WTC11 (cell line): ENCODE measurements around the gene CAMSAP1. TPM values are rescaled to one million over a fixed set of nuclear protein-coding genes. Genes with fewer than 3 reads are reported as not detected.

Experiments
- AR ChIP-seq: fragments of 250-450 bp; sonication (Bioruptor Pico); IDR thresholded peaks from 2 replicates; pipeline ENCODE4 v1.9.0; 2021; ENCODE audit warnings: mild to moderate bottlenecking
- CBFB ChIP-seq: sonication (generic); formaldehyde crosslinking; IDR thresholded peaks from 2 replicates; pipeline ENCODE4 v1.8.1; 2022; ENCODE audit warnings: mild to moderate bottlenecking, low read depth, missing genetic modification reagents
- ELF4 ChIP-seq: sonication (generic); formaldehyde crosslinking; IDR thresholded peaks from 2 replicates; pipeline ENCODE4 v1.8.1; 2022; ENCODE audit warnings: low read depth, mild to moderate bottlenecking, moderate library complexity, missing genetic modification reagents
- FOXK1 ChIP-seq: sonication (generic); formaldehyde crosslinking; IDR thresholded peaks from 2 replicates; pipeline ENCODE4 v1.8.0; 2022; ENCODE audit warnings: mild to moderate bottlenecking, moderate library complexity, missing genetic modification reagents
- GTF2I ChIP-seq: fragments of 250-450 bp; sonication (Bioruptor Pico); conservative IDR thresholded peaks from 2 replicates; pipeline ENCODE4 v1.4.0; 2021; ENCODE audit warnings: mild to moderate bottlenecking
- KAT7 ChIP-seq: sonication (generic); formaldehyde crosslinking; IDR thresholded peaks from 2 replicates; pipeline ENCODE4 v1.8.1; 2023; ENCODE audit warnings: missing genetic modification reagents, mild to moderate bottlenecking, borderline replicate concordance
- MYBL2 ChIP-seq: sonication (generic); formaldehyde crosslinking; IDR thresholded peaks from 2 replicates; pipeline ENCODE4 v1.8.1; 2023; ENCODE audit warnings: mild to moderate bottlenecking, moderate library complexity, missing genetic modification reagents
- NR1H2 ChIP-seq: sonication (generic); formaldehyde crosslinking; IDR thresholded peaks from 2 replicates; pipeline ENCODE4 v1.9.0; 2021; ENCODE audit warnings: mild to moderate bottlenecking, moderate library complexity, missing genetic modification reagents
- NR2C2 ChIP-seq: sonication (generic); formaldehyde crosslinking; IDR thresholded peaks from 2 replicates; pipeline ENCODE4 v1.8.0; 2022; ENCODE audit warnings: mild to moderate bottlenecking, missing genetic modification reagents
- PRDM15 ChIP-seq: sonication (generic); formaldehyde crosslinking; IDR thresholded peaks from 2 replicates; pipeline ENCODE4 v1.8.0; 2022; ENCODE audit warnings: missing genetic modification reagents
- SP1 ChIP-seq: sonication (generic); formaldehyde crosslinking; conservative IDR thresholded peaks from 2 replicates; pipeline ENCODE4 v1.8.1; 2022; ENCODE audit warnings: missing genetic modification reagents
- TEAD4 ChIP-seq: sonication (generic); formaldehyde crosslinking; IDR thresholded peaks from 2 replicates; pipeline ENCODE4 v1.8.0; 2022; ENCODE audit warnings: mild to moderate bottlenecking, missing genetic modification reagents
- ZBTB21 ChIP-seq: sonication (generic); formaldehyde crosslinking; IDR thresholded peaks from 2 replicates; pipeline ENCODE4 v1.8.1; 2023; ENCODE audit warnings: mild to moderate bottlenecking, missing genetic modification reagents, borderline replicate concordance
- ZNF138 ChIP-seq: sonication (generic); formaldehyde crosslinking; conservative IDR thresholded peaks from 2 replicates; pipeline ENCODE4 v1.8.1; 2022; ENCODE audit warnings: mild to moderate bottlenecking, moderate library complexity, missing genetic modification reagents
- ZNF281 ChIP-seq: sonication (generic); formaldehyde crosslinking; IDR thresholded peaks from 2 replicates; pipeline ENCODE4 v1.8.0; 2023; ENCODE audit warnings: mild to moderate bottlenecking, missing genetic modification reagents
- total RNA-seq: library from RNA; stranded (reverse); gene quantifications from 3 replicates; pipeline ENCODE4 v1.2.3, GENCODE V29; 2021
- TF ChIP-seq, protein P1 (sequence below): sonication (generic); formaldehyde crosslinking; IDR thresholded peaks from 2 replicates; pipeline ENCODE4 v1.8.0; 2022; ENCODE audit warnings: mild to moderate bottlenecking, missing genetic modification reagents
- TF ChIP-seq, protein P2 (sequence below): sonication (generic); formaldehyde crosslinking; IDR thresholded peaks from 2 replicates; pipeline ENCODE4 v1.8.1; 2022; ENCODE audit warnings: mild to moderate bottlenecking, missing genetic modification reagents, moderate library complexity, borderline replicate concordance
- TF ChIP-seq, protein P3 (sequence below): sonication (generic); formaldehyde crosslinking; IDR thresholded peaks from 2 replicates; pipeline ENCODE4 v1.8.1; 2023; ENCODE audit warnings: mild to moderate bottlenecking, missing genetic modification reagents, borderline replicate concordance
- TF ChIP-seq, protein P4 (sequence below): sonication (generic); formaldehyde crosslinking; IDR thresholded peaks from 2 replicates; pipeline ENCODE4 v1.8.1; 2023; ENCODE audit warnings: mild to moderate bottlenecking, moderate library complexity, missing genetic modification reagents
- TF ChIP-seq, protein P5 (sequence below): sonication (generic); formaldehyde crosslinking; IDR thresholded peaks from 2 replicates; pipeline ENCODE4 v1.8.1; 2022; ENCODE audit warnings: low read depth, missing genetic modification reagents, borderline replicate concordance

CAMSAP1 gene
- total RNA-seq, 1 experiment from 2014 or later: 40.5 TPM

- TF ChIP-seq, protein P1, sequence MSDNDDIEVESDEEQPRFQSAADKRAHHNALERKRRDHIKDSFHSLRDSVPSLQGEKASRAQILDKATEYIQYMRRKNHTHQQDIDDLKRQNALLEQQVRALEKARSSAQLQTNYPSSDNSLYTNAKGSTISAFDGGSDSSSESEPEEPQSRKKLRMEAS: no peak
- TF ChIP-seq MYBL2 (CRISPR knock-in tag) (0 out of 2 replicates have a peak, but pooled peaks have one; percentile 21), FOXK1 (CRISPR knock-in tag) (peak; percentile 63; the same call in 1 of the 2 replicates), ZBTB21 (CRISPR knock-in tag) (peak; percentile 30; the same call in 1 of the 2 replicates), KAT7 (CRISPR knock-in tag) (no peak), NR2C2 (CRISPR knock-in tag) (no peak), PRDM15 (CRISPR knock-in tag) (no peak), ELF4 (CRISPR knock-in tag) (0 out of 2 replicates have a peak, but pooled peaks have one; percentile 57), SP1 (CRISPR knock-in tag) (peak; percentile 68), GTF2I (CRISPR knock-in tag) (no peak), ZNF281 (CRISPR knock-in tag) (no peak), NR1H2 (no peak), CBFB (0 out of 2 replicates have a peak, but pooled peaks have one; percentile 52), ZNF138 (CRISPR knock-in tag) (no peak), AR (no peak), TEAD4 (CRISPR knock-in tag) (no peak)
- TF ChIP-seq, protein P2, sequence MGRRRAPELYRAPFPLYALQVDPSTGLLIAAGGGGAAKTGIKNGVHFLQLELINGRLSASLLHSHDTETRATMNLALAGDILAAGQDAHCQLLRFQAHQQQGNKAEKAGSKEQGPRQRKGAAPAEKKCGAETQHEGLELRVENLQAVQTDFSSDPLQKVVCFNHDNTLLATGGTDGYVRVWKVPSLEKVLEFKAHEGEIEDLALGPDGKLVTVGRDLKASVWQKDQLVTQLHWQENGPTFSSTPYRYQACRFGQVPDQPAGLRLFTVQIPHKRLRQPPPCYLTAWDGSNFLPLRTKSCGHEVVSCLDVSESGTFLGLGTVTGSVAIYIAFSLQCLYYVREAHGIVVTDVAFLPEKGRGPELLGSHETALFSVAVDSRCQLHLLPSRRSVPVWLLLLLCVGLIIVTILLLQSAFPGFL: no peak
- TF ChIP-seq, protein P3, sequence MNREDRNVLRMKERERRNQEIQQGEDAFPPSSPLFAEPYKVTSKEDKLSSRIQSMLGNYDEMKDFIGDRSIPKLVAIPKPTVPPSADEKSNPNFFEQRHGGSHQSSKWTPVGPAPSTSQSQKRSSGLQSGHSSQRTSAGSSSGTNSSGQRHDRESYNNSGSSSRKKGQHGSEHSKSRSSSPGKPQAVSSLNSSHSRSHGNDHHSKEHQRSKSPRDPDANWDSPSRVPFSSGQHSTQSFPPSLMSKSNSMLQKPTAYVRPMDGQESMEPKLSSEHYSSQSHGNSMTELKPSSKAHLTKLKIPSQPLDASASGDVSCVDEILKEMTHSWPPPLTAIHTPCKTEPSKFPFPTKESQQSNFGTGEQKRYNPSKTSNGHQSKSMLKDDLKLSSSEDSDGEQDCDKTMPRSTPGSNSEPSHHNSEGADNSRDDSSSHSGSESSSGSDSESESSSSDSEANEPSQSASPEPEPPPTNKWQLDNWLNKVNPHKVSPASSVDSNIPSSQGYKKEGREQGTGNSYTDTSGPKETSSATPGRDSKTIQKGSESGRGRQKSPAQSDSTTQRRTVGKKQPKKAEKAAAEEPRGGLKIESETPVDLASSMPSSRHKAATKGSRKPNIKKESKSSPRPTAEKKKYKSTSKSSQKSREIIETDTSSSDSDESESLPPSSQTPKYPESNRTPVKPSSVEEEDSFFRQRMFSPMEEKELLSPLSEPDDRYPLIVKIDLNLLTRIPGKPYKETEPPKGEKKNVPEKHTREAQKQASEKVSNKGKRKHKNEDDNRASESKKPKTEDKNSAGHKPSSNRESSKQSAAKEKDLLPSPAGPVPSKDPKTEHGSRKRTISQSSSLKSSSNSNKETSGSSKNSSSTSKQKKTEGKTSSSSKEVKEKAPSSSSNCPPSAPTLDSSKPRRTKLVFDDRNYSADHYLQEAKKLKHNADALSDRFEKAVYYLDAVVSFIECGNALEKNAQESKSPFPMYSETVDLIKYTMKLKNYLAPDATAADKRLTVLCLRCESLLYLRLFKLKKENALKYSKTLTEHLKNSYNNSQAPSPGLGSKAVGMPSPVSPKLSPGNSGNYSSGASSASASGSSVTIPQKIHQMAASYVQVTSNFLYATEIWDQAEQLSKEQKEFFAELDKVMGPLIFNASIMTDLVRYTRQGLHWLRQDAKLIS (CRISPR knock-in tag): no peak
- TF ChIP-seq, protein P4, sequence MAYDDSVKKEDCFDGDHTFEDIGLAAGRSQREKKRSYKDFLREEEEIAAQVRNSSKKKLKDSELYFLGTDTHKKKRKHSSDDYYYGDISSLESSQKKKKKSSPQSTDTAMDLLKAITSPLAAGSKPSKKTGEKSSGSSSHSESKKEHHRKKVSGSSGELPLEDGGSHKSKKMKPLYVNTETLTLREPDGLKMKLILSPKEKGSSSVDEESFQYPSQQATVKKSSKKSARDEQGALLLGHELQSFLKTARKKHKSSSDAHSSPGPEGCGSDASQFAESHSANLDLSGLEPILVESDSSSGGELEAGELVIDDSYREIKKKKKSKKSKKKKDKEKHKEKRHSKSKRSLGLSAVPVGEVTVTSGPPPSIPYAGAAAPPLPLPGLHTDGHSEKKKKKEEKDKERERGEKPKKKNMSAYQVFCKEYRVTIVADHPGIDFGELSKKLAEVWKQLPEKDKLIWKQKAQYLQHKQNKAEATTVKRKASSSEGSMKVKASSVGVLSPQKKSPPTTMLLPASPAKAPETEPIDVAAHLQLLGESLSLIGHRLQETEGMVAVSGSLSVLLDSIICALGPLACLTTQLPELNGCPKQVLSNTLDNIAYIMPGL (CRISPR knock-in tag): no peak; the same call in 1 of the 2 replicates
- TF ChIP-seq, protein P5, sequence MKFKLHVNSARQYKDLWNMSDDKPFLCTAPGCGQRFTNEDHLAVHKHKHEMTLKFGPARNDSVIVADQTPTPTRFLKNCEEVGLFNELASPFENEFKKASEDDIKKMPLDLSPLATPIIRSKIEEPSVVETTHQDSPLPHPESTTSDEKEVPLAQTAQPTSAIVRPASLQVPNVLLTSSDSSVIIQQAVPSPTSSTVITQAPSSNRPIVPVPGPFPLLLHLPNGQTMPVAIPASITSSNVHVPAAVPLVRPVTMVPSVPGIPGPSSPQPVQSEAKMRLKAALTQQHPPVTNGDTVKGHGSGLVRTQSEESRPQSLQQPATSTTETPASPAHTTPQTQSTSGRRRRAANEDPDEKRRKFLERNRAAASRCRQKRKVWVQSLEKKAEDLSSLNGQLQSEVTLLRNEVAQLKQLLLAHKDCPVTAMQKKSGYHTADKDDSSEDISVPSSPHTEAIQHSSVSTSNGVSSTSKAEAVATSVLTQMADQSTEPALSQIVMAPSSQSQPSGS (CRISPR knock-in tag): no peak
Measured at GRCh38 chr9:135907431-135908092, at the start of gene CAMSAP1 (continued).
